GM19240 (cell line): ENCODE measurements around the gene CLIP4.

Source experiments
- DNase-seq: peaks from one replicate; pipeline ENCODE4 v3.0.0; 2011; ENCODE audit warnings: low spot score; ENCODE audit not compliant: insufficient read length

Gene CLIP4

DNA sequence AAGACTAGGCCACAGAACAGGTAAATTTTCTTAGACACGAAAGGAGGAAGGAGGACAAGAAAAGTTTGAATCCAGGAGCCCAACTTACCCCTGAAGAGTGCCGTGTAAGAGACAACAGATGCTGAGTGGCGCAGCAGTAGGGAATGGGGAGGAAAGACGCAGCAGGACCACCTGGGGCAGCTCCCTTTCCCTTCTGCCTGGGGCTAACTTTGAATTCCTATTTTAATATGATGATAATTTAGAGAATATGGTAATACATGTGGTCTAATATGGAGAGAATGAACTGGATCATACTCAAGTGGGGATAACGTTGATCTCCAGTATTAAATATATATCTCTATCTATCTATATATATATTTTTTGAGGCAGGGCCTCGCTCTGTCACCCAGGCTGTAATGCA, 69.3 kb downstream of the CLIP4 start:
- DNase-seq: no peak

DNA sequence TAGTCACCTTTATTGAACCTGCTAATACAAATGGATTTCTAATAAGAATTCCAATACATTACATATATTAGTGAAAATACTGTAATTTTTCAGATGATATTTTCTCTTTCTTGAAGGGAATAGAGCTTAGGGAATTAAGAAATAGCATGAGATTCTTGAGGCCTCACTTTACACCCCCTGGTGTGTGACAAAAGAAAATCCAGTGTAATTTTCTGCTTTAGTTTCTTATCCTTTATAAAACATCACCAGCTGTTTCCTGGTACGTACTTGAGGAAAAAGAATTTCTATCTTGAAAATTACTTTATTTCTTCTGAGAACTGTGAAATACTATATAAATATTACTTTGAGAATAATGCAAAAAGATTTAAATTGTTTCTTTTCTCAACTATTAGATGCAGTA, 71.6 kb downstream of the CLIP4 start:
- no peak for DNase-seq

DNA sequence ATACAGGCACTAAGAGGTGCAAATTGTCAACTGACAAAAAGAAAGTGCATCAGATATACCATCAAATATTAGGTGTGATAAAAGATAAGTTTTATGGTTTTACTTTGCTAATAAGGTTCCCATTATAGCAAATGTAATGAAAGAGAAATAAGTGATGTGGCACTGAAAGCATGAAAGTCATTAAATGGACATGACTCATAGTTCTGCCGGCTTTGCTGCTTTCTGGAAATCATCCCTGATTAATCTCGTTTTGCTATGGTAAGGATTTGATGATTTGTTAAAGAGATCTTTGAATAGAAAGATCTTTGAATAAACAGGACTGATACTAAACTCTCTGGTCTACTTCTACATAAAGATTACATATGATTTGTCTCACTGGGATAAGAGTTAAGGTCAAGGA, 72.7 kb downstream of the CLIP4 start:
- no peak for DNase-seq

DNA sequence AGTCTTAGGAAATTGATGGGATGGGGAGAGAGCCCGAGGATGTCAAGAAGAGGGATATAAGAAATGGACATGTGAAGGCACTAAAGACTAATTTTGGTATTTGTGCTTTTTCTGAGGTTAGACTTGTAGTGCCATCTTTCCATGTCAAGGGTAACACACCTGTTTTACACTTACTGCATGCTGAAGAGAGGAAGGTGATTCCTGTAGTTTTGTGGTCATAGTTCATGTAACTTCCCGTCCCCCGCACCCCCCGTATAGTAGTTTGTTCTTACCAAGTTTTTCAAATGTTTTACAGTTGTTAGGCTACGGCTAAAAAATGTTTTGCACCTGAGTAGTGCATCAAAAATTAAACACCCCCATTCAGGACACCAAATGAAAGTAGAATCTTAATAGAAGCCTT, 73.8 kb downstream of the CLIP4 start:
- DNase-seq: no peak

DNA sequence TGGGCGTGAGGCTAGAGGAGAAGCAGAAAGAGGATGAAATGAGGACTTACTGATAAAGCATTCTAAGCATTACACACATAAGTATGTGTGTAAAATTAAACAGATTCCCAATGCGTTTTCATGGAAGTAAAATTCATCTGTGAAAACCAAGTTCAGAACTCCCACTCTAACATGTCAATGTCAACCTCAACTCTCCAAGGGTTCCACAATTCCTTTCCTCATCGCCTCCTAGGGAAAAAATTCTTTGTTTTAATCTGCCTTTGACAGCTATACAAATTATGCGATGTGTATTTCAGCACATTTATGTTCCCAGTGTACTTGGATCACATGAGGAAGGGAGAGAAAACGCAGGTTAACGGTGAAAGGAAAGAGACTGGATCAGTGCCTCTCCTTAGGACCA, 76.6 kb downstream of the CLIP4 start:
- no peak for DNase-seq

DNA sequence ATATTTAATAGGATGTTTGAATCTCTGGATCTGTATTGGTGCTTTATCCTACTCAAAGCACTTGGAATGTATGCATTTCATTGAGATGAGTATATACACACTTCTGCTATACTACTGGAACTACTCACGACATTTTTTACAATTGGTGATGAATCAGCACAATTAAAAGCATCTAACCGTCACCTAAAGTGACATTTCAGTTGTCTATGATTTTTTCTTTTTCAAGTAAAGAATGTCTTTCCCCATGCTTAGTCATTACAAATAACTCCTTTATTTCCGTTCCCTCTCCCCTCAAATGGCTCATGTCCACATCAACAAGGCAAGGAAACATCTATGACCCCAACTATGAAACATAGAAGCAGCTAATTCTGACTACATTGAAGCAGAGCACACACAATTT, 77.3 kb downstream of the CLIP4 start:
- no peak for DNase-seq

DNA sequence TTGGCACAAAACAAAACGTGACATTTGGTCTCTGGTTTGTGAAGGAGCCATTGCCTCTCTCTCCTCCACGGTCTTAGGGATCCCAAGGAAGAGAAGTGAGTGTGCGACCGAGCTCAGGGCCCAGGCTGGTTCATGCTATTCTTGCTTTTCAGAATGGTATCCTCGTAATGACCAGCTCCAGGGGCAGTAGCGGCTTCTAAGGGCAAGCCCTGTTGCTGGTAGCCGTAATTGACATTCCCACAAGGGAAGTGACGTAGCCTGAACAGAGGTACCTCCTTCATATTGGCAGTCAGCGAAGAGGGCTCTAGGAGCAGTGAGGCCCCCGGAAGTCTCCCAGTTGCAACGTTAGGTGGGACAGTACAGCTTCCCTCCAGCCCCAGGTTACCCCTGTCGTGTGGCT, 77.9 kb downstream of the CLIP4 start:
- no peak for DNase-seq

DNA sequence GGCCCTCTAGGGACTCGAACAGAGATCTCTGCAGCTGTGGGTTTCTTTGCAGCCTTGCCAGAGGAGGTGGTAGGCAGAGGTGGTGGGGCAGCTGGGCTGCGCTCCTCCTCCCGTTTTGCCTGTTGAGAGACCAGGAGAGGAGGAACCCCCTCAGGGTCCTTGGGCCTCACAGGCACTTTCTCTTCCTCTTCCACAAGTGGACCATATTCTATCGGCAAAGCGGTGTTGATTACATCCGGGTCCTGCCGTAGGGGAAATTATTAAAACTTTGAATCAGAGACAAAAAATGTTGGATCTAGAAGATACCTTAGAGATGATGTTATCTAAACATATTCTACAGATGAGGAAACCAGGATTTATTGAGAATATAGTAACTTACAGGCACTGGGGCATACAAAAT, 78.5 kb downstream of the CLIP4 start:
- DNase-seq: no peak

DNA sequence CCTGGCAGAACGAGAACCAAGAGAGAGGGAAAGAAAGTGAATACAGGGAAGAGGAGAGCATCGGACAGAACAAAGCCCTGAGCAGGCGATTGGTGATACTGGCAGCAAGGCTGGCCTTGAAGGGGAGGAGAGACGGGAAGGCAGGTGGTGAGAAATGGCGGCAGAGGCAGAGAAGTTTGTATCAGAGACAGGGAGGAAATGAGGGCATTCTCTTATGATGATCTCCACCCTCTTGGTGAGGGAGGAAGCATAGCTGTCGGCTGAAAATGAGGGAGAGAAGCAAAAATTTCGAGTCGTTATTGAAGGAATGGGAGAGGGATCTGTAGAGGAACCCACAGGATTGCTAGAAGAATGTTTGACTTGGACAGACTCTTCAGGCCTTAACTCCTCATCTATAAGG, 80.6 kb downstream of the CLIP4 start:
- no peak for DNase-seq

DNA sequence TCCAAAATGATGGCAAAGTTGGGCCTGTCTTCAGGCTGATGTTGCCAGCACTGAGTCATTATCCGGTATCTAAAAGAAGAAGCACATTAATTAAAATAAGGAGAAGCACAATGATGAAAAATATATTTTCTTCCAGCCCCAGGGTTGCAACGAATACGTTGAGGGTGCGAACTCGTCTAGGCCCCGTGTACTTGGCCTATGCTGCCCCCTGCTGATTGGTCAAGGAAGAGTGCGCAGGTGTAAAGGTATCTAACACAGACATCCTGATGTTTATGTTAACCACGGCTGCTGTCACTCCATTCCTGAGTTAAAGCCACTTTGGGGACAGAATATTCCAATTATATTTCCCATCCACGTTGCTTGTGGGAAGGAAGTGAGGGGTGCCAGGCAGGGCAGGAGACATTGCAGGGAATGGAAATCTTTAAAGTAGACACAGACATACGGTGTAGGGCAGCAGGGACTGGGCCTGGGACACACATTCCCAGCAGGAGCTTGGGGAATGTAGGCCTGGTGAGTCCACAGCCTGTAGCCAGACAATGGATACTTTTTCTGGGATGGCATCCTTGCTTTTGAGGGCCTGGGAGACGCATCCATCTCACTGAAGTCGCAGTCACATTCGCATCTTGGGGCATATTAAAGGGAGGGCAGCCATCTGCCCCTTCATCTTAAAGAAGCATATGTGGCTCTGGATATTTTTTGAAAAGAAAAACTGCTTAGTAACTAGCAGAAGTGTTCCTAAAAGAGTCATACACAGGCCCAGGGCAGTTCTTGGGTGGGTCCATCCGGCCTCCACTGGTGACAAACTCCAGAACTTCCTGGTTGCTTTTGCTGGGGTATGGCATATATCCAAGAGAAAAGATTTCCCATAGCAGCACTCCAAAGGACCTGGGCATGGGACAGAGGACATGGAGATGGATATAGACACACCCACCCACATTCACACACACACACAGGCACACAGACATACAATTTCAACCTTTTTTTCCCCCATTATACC, 81.9 kb downstream of the CLIP4 start:
- peak; percentile 62 for DNase-seq

DNA sequence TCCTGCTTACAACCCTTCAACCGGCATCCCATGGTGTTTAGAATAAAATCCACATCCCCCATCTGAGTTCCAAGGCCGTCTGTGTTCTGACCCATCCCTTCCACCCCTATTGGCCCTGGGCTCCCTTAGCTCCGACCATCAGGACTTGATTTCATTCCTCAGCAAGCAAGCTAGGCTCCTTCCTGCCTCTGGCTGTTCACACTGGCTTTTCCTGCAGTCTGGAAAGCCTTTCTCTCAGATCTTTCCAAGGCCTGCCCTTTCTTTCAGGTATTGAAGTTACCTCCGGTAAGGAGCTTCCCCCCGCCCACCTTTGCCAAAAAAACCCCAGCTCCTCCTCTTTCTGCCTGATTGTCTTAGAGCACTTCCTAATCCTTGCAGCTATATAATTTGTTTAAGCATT, 86.8 kb downstream of the CLIP4 start:
- no peak for DNase-seq

DNA sequence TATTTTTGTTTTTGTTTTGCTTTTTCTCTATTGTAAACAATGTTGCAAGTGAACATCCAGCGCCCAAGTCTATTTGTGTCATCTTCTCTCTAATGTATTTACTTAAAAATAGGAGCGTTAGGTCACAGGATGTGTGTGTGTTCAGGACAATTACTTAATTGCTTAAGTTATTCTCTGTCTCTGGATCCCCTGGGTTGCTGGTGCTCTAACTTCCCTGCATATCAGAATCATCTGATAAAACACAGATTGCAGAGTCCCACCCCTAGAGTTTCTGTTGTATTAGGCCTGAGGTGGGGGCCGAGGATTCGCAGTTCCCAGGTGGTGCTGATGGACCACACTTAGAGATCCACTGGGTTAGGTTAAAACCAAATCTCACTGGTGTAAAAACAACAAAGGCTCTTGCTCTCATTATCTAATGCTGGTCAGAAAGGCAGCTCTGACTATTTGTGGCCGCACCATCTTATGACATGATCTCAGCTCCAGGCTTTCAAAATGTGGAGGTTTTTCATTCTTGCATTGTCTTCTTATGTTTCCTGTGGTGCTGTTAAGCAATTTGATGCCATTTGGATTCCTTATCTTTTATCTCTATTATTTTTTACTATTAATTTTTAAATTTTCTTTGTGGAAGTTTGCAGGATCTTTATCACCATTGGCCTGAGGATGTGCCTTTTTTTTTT, 87.7 kb downstream of the CLIP4 start:
- DNase-seq: no peak

DNA sequence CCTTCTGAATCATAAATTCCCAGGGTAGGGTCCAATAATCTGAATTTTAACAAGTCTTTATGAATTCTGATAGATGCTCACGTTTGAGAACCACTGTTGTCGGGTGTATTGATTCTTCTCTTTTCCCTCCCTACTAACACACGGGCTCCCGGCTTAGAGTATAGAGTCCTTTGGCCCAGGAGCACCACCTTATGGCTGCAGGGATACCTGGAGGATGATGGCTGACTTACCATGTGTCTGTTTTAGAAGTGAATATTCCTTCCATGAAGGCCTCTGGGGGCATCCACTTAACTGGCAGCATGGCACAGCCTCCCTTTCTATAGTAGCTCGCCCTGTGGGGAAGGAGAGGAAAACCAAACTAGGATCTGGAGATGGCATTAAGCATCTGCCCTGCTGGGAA, 91.7 kb downstream of the CLIP4 start:
- no peak for DNase-seq

DNA sequence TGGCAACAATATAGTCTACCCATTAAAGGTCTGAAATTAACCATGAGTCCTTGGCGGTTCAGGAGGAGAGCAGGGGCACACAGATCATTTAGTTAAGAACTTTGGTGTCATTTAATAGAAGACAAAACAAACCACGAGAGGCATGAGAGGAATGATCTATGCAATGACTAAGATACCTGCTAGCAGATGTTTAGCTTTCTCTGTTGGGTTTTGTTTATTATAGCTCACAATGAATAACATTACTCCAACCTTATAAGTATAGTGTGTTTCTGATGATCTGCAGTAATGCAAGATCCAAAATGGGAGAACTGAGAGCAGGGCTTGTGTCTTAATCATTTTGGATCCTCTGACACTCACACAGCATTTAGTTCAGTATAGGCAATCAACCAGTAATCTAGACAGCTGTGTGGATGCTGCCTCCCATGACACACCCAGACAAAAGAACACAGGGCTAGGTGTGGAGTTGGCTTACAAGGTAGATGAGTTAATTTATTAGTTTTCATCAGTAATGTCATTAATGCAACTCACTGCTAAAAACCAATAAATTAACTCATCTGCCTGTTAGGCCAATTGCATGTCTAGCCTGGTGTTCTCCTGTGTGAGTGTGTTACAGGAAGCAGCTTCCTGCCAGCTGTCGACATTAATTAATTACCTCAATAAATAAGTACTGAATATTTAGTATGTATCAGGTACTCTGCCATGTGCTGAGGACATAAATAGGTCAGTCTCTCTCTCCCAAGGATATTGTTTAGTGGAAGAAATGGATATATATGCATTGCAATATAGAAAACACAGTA, 92.3 kb downstream of the CLIP4 start:
- DNase-seq: no peak

DNA sequence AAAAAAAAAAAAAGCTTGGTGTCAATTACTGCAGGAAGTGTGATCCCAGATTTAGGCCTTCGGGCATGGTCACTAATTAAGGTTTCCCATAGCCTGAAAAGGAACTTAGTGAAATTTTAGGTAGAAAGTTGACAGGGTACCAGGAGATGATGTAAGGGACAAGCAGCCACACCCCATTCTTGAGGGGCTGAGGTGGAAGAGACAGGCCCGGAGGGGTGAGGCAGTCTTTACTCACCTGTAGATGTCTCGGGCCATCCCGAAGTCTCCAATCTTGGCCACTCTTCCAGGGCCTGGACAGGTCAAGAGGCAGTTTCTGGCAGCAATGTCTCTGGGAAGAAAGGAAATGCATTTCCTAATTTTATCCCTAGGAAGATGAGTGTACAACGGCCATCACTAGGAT, 94.3 kb downstream of the CLIP4 start:
- DNase-seq: no peak

DNA sequence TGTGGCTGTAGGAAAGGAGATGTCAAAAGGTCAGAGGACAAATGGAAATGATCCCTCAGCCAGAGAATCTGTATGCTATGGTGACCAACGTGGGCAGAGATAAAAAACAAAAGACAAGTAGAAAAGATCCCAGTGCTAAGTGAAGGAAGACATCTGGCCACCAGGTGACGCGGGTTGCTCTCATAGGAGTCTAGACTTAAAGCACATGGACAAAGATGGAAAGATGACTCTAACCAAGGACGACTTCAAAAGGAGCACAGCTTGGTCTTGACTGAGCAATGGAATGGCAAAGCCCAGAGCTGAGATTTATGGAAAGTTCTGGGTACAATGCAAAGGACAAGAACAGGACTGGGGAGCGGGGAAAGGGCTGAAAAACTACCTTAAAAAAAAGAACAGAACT, 96.8 kb downstream of the CLIP4 start:
- DNase-seq: no peak

DNA sequence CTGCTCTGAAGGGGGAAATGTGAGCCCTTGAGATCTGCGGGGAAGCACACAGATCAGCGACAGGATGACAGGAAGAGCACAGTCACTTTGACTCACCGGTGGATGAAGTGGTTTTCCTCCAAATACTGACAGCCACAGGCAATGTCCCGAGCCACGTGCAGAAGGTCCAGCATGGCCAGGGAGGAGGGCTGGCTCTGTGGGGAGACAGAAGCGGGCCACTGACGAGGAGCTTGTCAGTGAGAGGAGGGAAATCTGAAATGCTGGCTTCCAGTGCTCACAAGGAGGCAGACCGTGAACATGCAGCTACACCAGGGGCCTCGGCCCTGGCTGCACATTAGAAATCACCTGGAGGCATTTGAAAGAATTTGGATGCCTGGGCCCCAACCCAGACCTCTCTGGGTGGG, 98.7 kb downstream of the CLIP4 start:
- no peak for DNase-seq

DNA sequence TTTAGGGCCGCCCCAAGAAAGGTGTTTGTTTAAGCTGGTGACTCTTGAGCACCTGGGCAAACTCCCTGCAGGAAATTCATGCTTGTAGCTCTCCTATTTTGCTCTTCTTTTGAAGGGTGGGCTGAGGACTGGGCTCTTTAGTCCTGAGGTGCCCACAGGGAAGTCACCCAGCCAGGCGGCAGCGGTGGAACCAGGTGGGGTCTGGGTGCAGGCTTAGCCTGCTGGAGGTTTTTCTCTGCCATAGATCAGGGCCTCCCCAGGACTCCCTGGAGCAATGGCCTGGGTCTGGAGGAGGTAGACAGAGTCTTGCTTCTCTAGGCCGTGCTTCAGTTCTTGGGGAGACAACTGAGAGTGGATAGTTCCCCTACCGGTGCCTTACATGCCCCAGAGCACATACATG, 99.9 kb downstream of the CLIP4 start:
- DNase-seq: no peak

DNA sequence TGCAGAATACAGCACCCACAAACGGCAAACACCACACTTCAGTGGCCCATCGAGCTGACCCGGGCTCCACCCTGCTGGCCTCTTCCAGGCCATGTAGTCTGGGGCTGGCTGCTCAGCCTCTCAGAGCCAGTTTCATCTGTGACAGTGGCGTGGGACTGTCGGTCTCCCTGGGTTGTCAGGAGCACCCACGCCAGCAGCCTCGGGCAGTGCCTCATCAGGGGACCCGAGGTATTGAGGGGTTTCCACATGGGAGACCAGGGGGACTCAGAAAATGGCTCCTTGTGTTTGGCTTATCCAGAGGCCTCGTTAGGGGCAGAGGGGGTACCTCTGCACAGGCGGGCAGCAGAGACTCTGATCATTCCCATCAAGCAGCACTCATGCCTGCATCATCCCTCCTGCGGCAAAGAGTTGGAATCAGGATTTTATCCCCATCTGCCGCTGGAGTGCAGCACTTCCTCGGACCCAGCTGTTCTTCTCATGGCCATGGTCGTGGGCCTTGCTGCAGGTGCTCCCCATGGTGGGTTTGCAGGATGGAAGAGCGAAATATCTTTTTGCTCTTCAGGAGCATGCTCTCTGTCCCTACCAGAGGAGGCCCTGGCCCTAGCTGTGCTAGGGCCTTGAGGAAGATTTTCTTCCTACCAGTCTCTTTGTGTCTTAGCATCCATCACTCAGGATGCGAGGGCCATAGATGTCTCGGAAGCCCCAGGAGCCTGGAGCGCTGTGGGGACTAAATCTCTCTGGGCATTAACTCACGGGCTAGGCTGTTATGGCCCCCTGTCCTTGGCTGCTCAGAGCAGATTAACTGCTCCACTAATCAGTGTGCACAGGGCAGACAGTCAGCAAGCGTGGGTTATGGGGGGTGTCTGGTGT, 100.8 kb downstream of the CLIP4 start:
- DNase-seq: no peak

DNA sequence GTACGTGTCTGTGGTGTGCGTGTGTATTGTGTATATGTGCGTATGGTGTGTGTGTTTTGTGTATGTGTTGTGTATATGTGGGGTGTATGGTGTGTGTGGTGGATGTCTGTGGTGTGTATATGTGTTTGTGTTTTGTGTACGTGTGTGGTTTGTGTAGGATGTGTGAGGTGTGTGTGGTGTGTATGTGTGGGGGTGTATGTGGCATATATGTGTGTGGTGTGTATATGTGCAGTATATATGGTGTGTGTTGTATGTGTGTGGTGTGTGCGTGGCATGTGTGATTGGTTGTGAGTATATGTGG, 101.3 kb downstream of the CLIP4 start:
- no peak for DNase-seq

DNA sequence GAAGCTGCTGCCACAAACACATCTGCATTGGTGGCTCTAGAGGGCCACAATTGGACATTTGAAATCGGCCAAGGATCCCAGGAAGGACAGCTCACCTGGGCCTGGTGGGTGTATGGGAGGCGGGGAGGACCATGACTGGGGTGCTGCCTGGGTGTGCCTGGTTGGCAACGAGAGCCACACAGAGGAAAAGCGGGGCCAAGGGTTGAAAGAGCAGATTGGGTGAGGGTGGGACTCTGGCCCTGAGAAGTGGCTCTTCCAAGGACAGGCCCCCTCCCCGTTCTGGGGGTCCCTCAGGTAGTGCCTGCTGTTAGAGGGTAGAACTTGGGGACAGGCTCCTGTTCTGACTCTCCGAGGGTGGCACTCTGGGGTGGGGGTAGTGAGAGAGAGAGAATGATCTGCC, 102.9 kb downstream of the CLIP4 start:
- DNase-seq: no peak
